Ovary (tissue), 3 donors: Measurements from ENCODE around the gene IPCEF1.

ENCODE experiments used
- POLR2A ChIP-seq: fragments of 450-650 bp; IDR thresholded peaks from one replicate; pipeline ENCODE4 v1.6.1; 2017; ENCODE audit warnings: antibody characterized with exemption, mild to moderate bottlenecking, moderate library complexity
- TF ChIP-seq, protein P1 (sequence below), 3 donors: fragments of 450-650 bp in 2 of 3; fragments of 200-600 bp in 1 of 3; IDR thresholded peaks; one replicate each; pipeline versions ENCODE4 v1.5.1 to v1.8.0; 2016 to 2022; ENCODE audit warnings: antibody characterized with exemption in 3 of 3, mild to moderate bottlenecking in 1 of 3
- donor health status: DM: no; HTN: no; CAD: no.

GRCh38 chr6:154314084-154314483, 42.5 kb downstream of the IPCEF1 start:
- TF ChIP-seq, protein P1, sequence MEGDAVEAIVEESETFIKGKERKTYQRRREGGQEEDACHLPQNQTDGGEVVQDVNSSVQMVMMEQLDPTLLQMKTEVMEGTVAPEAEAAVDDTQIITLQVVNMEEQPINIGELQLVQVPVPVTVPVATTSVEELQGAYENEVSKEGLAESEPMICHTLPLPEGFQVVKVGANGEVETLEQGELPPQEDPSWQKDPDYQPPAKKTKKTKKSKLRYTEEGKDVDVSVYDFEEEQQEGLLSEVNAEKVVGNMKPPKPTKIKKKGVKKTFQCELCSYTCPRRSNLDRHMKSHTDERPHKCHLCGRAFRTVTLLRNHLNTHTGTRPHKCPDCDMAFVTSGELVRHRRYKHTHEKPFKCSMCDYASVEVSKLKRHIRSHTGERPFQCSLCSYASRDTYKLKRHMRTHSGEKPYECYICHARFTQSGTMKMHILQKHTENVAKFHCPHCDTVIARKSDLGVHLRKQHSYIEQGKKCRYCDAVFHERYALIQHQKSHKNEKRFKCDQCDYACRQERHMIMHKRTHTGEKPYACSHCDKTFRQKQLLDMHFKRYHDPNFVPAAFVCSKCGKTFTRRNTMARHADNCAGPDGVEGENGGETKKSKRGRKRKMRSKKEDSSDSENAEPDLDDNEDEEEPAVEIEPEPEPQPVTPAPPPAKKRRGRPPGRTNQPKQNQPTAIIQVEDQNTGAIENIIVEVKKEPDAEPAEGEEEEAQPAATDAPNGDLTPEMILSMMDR (IDR thresholded peaks at IDR 0.05): no peak
- TF ChIP-seq POLR2A: no peak
